T-helper 2 cell treated with Interferon-gamma antibody and Interleukin-4, amounts not matched to agents 5 μg/mL and 100 μg/mL, for 36 hours (primary cell): Measurements from ENCODE around the gene LMO7.

Experiments used
- DNase-seq: peaks from one replicate; pipeline ENCODE4 v3.0.0; 2021; ENCODE audit warnings: low spot score
- H3K27ac Mint-ChIP-seq: one replicate; pipeline ENCODE4 v1.8.0; 2021; ENCODE audit warnings: mild to moderate bottlenecking, mixed read lengths
- H3K27me3 Mint-ChIP-seq: one replicate; pipeline ENCODE4 v1.8.0; 2021; ENCODE audit warnings: low read depth, mixed read lengths
- H3K36me3 Mint-ChIP-seq: one replicate; pipeline ENCODE4 v1.8.0; 2021; ENCODE audit warnings: low read depth, mixed read lengths
- H3K4me1 Mint-ChIP-seq: one replicate; pipeline ENCODE4 v1.8.0; 2021; ENCODE audit warnings: low read depth, mixed read lengths
- H3K4me3 Mint-ChIP-seq: one replicate; pipeline ENCODE4 v1.8.0; 2022; ENCODE audit warnings: mild to moderate bottlenecking, moderate library complexity, mixed read lengths
- H3K9me3 Mint-ChIP-seq: one replicate; pipeline ENCODE4 v1.8.0; 2021; ENCODE audit warnings: mixed read lengths

LMO7 gene

GRCh38 chr13:75803164-75803611 lies 167.1 kb downstream of the LMO7 start:
- H3K4me3 Mint-ChIP-seq = peak overlapping the region; percentile 1
- H3K9me3 Mint-ChIP-seq = no peaks in the 10 kb centered on the region
- DNase-seq = no peak
- peak overlapping the region; percentile 38 for H3K27ac Mint-ChIP-seq
- no peaks in the 10 kb centered on the region for H3K27me3 Mint-ChIP-seq
- H3K4me1 Mint-ChIP-seq = peaks cover 37% of the 10 kb centered on the region
- H3K36me3 Mint-ChIP-seq = peaks cover 3% of the 10 kb centered on the region

GRCh38 chr13:75804054-75804453 lies 167.9 kb downstream of the LMO7 start:
- H3K4me1 Mint-ChIP-seq = peaks cover 30% of the 10 kb centered on the region
- no peaks in the 10 kb centered on the region for H3K9me3 Mint-ChIP-seq
- no peaks in the 10 kb centered on the region for H3K27me3 Mint-ChIP-seq
- no peak overlapping the region for H3K27ac Mint-ChIP-seq
- H3K4me3 Mint-ChIP-seq = no peak overlapping the region
- no peak for DNase-seq
- peaks cover 1% of the 10 kb centered on the region for H3K36me3 Mint-ChIP-seq

- H3K27ac Mint-ChIP-seq = no peak overlapping the region
- peaks cover 27% of the 10 kb centered on the region for H3K4me1 Mint-ChIP-seq
- H3K4me3 Mint-ChIP-seq = no peak overlapping the region
- no peaks in the 10 kb centered on the region for H3K36me3 Mint-ChIP-seq
- H3K27me3 Mint-ChIP-seq = no peaks in the 10 kb centered on the region
- no peak for DNase-seq
- H3K9me3 Mint-ChIP-seq = no peaks in the 10 kb centered on the region
These were observed 168.5 kb downstream of the LMO7 start for GRCh38 chr13:75804605-75805004.

- H3K4me1 Mint-ChIP-seq = peaks cover 20% of the 10 kb centered on the region
- H3K27ac Mint-ChIP-seq = no peak overlapping the region
- no peaks in the 10 kb centered on the region for H3K9me3 Mint-ChIP-seq
- H3K4me3 Mint-ChIP-seq = no peak overlapping the region
- H3K27me3 Mint-ChIP-seq = no peaks in the 10 kb centered on the region
- no peak for DNase-seq
- H3K36me3 Mint-ChIP-seq = no peaks in the 10 kb centered on the region
These were observed 170.0 kb downstream of the LMO7 start for GRCh38 chr13:75806117-75806516.

GRCh38 chr13:75811361-75811760 lies 175.2 kb downstream of the LMO7 start:
- H3K9me3 Mint-ChIP-seq = no peaks in the 10 kb centered on the region
- H3K27me3 Mint-ChIP-seq = no peaks in the 10 kb centered on the region
- H3K27ac Mint-ChIP-seq = no peak overlapping the region
- H3K4me3 Mint-ChIP-seq = no peak overlapping the region
- no peak for DNase-seq
- H3K4me1 Mint-ChIP-seq = no peaks in the 10 kb centered on the region
- H3K36me3 Mint-ChIP-seq = no peaks in the 10 kb centered on the region

- Mint-ChIP-seq H3K4me1 (no peaks in the 10 kb centered on the region), H3K36me3 (no peaks in the 10 kb centered on the region), H3K27ac (no peak overlapping the region), H3K4me3 (no peak overlapping the region), H3K27me3 (no peaks in the 10 kb centered on the region), H3K9me3 (no peaks in the 10 kb centered on the region)
- DNase-seq = no peak
These were observed 175.7 kb downstream of the LMO7 start for GRCh38 chr13:75811841-75812240.

- Mint-ChIP-seq H3K9me3 (no peaks in the 10 kb centered on the region), H3K36me3 (no peaks in the 10 kb centered on the region), H3K27me3 (no peaks in the 10 kb centered on the region)
These were observed 176.6 kb downstream of the LMO7 start for GRCh38 chr13:75812751-75813181.

GRCh38 chr13:75813323-75813722 lies 177.2 kb downstream of the LMO7 start:
- no peak overlapping the region for H3K4me3 Mint-ChIP-seq
- H3K27me3 Mint-ChIP-seq = no peaks in the 10 kb centered on the region
- no peak overlapping the region for H3K27ac Mint-ChIP-seq
- no peaks in the 10 kb centered on the region for H3K4me1 Mint-ChIP-seq
- no peaks in the 10 kb centered on the region for H3K9me3 Mint-ChIP-seq
- H3K36me3 Mint-ChIP-seq = no peaks in the 10 kb centered on the region
- DNase-seq = no peak

More at GRCh38 chr13:75812751-75813181, 176.6 kb downstream of the LMO7 start:
- Mint-ChIP-seq H3K4me1 (no peaks in the 10 kb centered on the region), H3K27ac (no peak overlapping the region), H3K4me3 (no peak overlapping the region)
- no peak for DNase-seq

GRCh38 chr13:75818179-75818967 lies 182.2 kb downstream of the LMO7 start:
- no peaks in the 10 kb centered on the region for H3K9me3 Mint-ChIP-seq
- H3K4me3 Mint-ChIP-seq = no peak overlapping the region
- DNase-seq = no peak
- no peak overlapping the region for H3K27ac Mint-ChIP-seq
- H3K27me3 Mint-ChIP-seq = no peaks in the 10 kb centered on the region
- H3K4me1 Mint-ChIP-seq = no peaks in the 10 kb centered on the region
- peaks cover 5% of the 10 kb centered on the region for H3K36me3 Mint-ChIP-seq

- DNase-seq = no peak
- H3K36me3 Mint-ChIP-seq = peaks cover 5% of the 10 kb centered on the region
- H3K27me3 Mint-ChIP-seq = no peaks in the 10 kb centered on the region
- no peak overlapping the region for H3K27ac Mint-ChIP-seq
- H3K4me1 Mint-ChIP-seq = no peaks in the 10 kb centered on the region
- no peaks in the 10 kb centered on the region for H3K9me3 Mint-ChIP-seq
- H3K4me3 Mint-ChIP-seq = no peak overlapping the region
These were observed 182.8 kb downstream of the LMO7 start for GRCh38 chr13:75818968-75819225.

GRCh38 chr13:75825161-75825560 lies 189.0 kb downstream of the LMO7 start:
- H3K4me3 Mint-ChIP-seq = no peak overlapping the region
- peaks cover 7% of the 10 kb centered on the region for H3K36me3 Mint-ChIP-seq
- no peak overlapping the region for H3K27ac Mint-ChIP-seq
- no peaks in the 10 kb centered on the region for H3K4me1 Mint-ChIP-seq
- no peak for DNase-seq
- no peaks in the 10 kb centered on the region for H3K27me3 Mint-ChIP-seq
- H3K9me3 Mint-ChIP-seq = no peaks in the 10 kb centered on the region

- Mint-ChIP-seq H3K4me1 (no peaks in the 10 kb centered on the region), H3K4me3 (no peak overlapping the region)
These were observed 189.5 kb downstream of the LMO7 start for GRCh38 chr13:75825594-75825993.

GRCh38 chr13:75826391-75826790 lies 190.3 kb downstream of the LMO7 start:
- Mint-ChIP-seq H3K4me3 (no peak overlapping the region), H3K36me3 (peaks cover 11% of the 10 kb centered on the region)

More at GRCh38 chr13:75825594-75825993, 189.5 kb downstream of the LMO7 start:
- Mint-ChIP-seq H3K9me3 (peaks cover 1% of the 10 kb centered on the region), H3K36me3 (peaks cover 7% of the 10 kb centered on the region), H3K27ac (no peak overlapping the region), H3K27me3 (no peaks in the 10 kb centered on the region)
- no peak for DNase-seq

GRCh38 chr13:75829830-75830229 lies 193.7 kb downstream of the LMO7 start:
- H3K27ac Mint-ChIP-seq = no peak overlapping the region
- H3K27me3 Mint-ChIP-seq = no peaks in the 10 kb centered on the region
- no peak for DNase-seq
- peaks cover 7% of the 10 kb centered on the region for H3K9me3 Mint-ChIP-seq
- H3K4me1 Mint-ChIP-seq = no peaks in the 10 kb centered on the region
- peaks cover 8% of the 10 kb centered on the region for H3K36me3 Mint-ChIP-seq
- H3K4me3 Mint-ChIP-seq = no peak overlapping the region

More at GRCh38 chr13:75826391-75826790, 190.3 kb downstream of the LMO7 start:
- H3K27ac Mint-ChIP-seq = no peak overlapping the region
- H3K4me1 Mint-ChIP-seq = no peaks in the 10 kb centered on the region
- no peaks in the 10 kb centered on the region for H3K27me3 Mint-ChIP-seq
- DNase-seq = no peak
- peaks cover 7% of the 10 kb centered on the region for H3K9me3 Mint-ChIP-seq

- Mint-ChIP-seq H3K4me1 (no peaks in the 10 kb centered on the region), H3K4me3 (no peak overlapping the region), H3K9me3 (peaks cover 7% of the 10 kb centered on the region), H3K27me3 (no peaks in the 10 kb centered on the region), H3K27ac (no peak overlapping the region), H3K36me3 (peaks cover 8% of the 10 kb centered on the region)
- DNase-seq = no peak
These were observed 194.7 kb downstream of the LMO7 start for GRCh38 chr13:75830842-75831241.
